ENCODE measurements around the gene DPP4.
"Not testable (repeated sequence)": the region's sequence is repeated elsewhere in the genome, so short reads cannot be mapped to it uniquely, and the experiment has no call there.

DPP4 gene

DNA sequence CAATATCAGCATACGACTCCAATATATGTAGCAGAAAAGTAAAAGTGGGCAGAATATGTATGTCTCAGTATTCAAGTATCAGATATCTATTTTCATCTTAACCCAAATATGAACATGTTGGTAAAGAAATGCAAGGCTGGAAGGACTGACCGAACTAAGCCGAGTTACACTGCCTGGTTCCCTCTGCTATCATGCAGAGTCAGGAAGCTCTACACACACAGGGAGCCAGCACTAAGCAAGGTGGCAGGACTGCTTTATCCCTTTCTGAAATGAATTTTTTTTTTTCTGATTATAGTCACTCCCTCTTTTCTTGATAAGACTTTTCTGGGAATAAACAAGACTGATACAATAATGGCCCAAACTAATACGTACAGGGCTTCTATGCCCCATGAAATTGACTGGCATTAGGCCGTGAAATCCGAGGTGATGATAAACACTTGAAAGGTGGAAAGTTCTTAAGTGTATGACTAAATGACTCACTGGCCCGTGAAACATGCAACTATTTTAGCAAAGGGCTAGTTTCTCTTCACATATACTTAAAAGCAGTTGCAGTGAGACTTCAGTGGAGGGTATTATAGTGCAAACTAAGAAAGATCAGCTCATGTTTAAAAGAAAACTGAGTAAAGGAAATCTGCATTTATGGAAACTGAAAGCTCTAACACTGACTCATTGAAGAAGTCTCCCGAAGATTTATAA is 14.9 kb downstream of the DPP4 start:
- Histone ChIP-seq H3K9me3 (ENCODE audit: control extremely low read depth in 1 of 5, control insufficient read depth in 4 of 5, insufficient read depth in 2 of 5, low read depth in 1 of 5, low read length in 4 of 5) (peaks cover 0 to 14% (median 0%) of the 10 kb centered on the region in 5 experiments), H3K27ac (ENCODE audit: insufficient read depth in 1 of 2, low read depth in 1 of 2, low read length in 2 of 2, poor library complexity in 1 of 2, severe bottlenecking in 2 of 2) (no peak overlapping the region), H3K4me3 (ENCODE audit: control insufficient read depth in 1 of 7, extremely low read depth in 1 of 7, insufficient read depth in 4 of 7, low read depth in 2 of 7, low read length in 6 of 7) (no peak overlapping the region), H3K36me3 (ENCODE audit: control insufficient read depth in 4 of 4, insufficient read depth in 4 of 4, low read length in 3 of 4) (no peaks in the 10 kb centered on the region), H3K4me1 (ENCODE audit: control extremely low read depth in 1 of 4, control insufficient read depth in 4 of 4, insufficient read depth in 4 of 4, low read length in 3 of 4) (no peaks in the 10 kb centered on the region), H3K27me3 (replicated peaks in 2 of 5; ENCODE audit: control insufficient read depth in 4 of 5, insufficient read depth in 5 of 5, low read length in 4 of 5) (no peaks in the 10 kb centered on the region)
- ChIA-PET CTCF (interaction anchor here (1.1 to 2.1 kb wide), 2 partner anchors 10 to 67 kb away, joined by 3 to 7 read pairs; no protein-coding TSS in a partner anchor), POLR2A (no interaction called here)
- no peak for DNase-seq
- WGBS (ENCODE audit: insufficient coverage) = 100% methylated on average over 3 of the region's 8 CpGs

DNA sequence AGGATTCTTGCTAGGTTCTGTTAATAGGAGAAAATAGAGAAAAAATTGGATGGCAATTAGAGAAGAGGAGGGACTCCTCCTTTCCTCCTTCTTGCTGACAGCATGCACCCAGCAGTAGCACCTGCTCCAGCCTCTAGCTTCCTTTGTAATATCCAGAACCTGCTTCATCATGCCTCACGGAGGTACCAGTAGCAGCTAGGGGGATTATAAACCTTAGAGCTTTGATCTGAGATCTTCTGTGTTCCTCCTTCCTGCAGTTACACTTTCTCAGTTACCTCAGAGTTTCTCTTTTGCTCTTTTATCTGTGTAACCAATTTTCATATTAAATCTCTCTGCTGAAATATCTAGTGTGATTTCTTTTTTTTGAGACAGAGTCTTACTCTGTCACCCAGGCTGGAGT is 16.6 kb downstream of the DPP4 start:
- Histone ChIP-seq H3K4me1 (ENCODE audit: control extremely low read depth in 1 of 4, control insufficient read depth in 4 of 4, insufficient read depth in 4 of 4, low read length in 3 of 4) (no peaks in the 10 kb centered on the region), H3K36me3 (ENCODE audit: control insufficient read depth in 4 of 4, insufficient read depth in 4 of 4, low read length in 3 of 4) (no peaks in the 10 kb centered on the region), H3K27ac (ENCODE audit: insufficient read depth in 1 of 2, low read depth in 1 of 2, low read length in 2 of 2, poor library complexity in 1 of 2, severe bottlenecking in 2 of 2) (no peak overlapping the region), H3K9me3 (ENCODE audit: control extremely low read depth in 1 of 5, control insufficient read depth in 4 of 5, insufficient read depth in 2 of 5, low read depth in 1 of 5, low read length in 4 of 5) (peaks cover 0 to 14% (median 0%) of the 10 kb centered on the region in 5 experiments), H3K4me3 (ENCODE audit: control insufficient read depth in 1 of 7, extremely low read depth in 1 of 7, insufficient read depth in 4 of 7, low read depth in 2 of 7, low read length in 6 of 7) (no peak overlapping the region), H3K27me3 (replicated peaks in 2 of 5; ENCODE audit: control insufficient read depth in 4 of 5, insufficient read depth in 5 of 5, low read length in 4 of 5) (no peaks in the 10 kb centered on the region)
- CTCF ChIA-PET = no interaction called here
- no CpG with 5 or more reads among the region's 1 CpG for WGBS (ENCODE audit: insufficient coverage)
- DNase-seq = no peak
- POLR2A ChIA-PET = no interaction called here

DNA sequence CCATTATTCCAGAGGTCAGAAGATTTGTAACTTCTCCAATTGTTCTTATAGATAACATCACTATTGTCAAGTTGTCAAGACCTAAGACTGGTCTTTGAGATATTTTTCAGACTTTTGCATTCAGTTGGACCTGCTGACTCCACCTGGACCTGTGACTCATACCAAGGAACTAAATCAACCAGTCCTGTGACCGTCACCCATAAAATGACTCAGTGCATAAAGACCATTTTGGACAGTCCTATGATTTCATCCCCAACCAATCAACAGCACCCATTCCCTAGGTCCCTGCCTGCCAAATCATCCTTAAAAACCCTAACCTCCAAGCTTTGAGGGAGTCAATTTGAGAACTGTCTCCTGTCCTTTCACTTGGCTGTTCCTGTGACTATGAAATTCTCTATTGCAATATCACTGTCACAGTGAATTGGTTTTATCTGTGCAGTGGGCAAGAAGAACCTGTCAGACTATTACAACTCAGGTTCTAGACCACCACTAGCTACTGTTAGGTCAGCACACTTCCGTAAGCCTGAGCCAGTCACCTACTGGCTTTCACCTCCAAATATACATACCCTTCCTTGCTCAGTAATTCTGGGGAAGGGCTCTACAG is 17.1 kb downstream of the DPP4 start:
- 100% methylated on average over 1 of the region's 2 CpGs for WGBS (ENCODE audit: insufficient coverage)
- POLR2A ChIA-PET = no interaction called here
- peaks cover 0 to 14% (median 0%) of the 10 kb centered on the region in 5 experiments for H3K9me3 ChIP-seq (ENCODE audit: control extremely low read depth in 1 of 5, control insufficient read depth in 4 of 5, insufficient read depth in 2 of 5, low read depth in 1 of 5, low read length in 4 of 5)

DNA sequence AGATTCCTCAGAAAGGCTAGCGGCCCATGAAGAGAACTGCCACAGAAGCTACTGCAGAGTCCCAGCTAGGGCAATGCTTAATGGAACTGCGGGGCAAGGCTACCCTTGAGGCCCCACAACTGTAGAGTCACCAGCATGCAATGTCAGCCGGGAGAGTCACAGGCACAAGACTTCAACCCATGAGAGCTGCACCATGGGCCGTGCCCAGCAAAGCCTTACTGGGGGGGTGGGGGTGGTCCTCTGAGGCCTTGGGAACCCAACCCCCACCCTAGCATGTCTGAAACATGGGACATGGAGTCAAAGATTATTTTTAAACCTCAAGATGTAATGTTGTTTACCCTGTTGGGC is 20.2 kb downstream of the DPP4 start:
- H3K9me3 ChIP-seq (ENCODE audit: control extremely low read depth in 1 of 5, control insufficient read depth in 4 of 5, insufficient read depth in 2 of 5, low read depth in 1 of 5, low read length in 4 of 5) = peaks cover 0 to 14% (median 0%) of the 10 kb centered on the region in 5 experiments
- WGBS (ENCODE audit: insufficient coverage) = 100% methylated on average over 2 of the region's 4 CpGs
- ChIA-PET POLR2A (no interaction called here), CTCF (interaction anchor here (1.0 kb wide), 1 partner anchor 108 kb away, joined by 3 read pairs; no protein-coding TSS in a partner anchor)
- H3K4me1 ChIP-seq (ENCODE audit: control extremely low read depth in 1 of 4, control insufficient read depth in 4 of 4, insufficient read depth in 4 of 4, low read length in 3 of 4) = no peaks in the 10 kb centered on the region
- H3K27me3 ChIP-seq (replicated peaks in 2 of 5; ENCODE audit: control insufficient read depth in 4 of 5, insufficient read depth in 5 of 5, low read length in 4 of 5) = no peaks in the 10 kb centered on the region
- no peak for DNase-seq
- H3K27ac ChIP-seq (ENCODE audit: insufficient read depth in 1 of 2, low read depth in 1 of 2, low read length in 2 of 2, poor library complexity in 1 of 2, severe bottlenecking in 2 of 2) = no peak overlapping the region
- no peak overlapping the region for H3K4me3 ChIP-seq (ENCODE audit: control insufficient read depth in 1 of 7, extremely low read depth in 1 of 7, insufficient read depth in 4 of 7, low read depth in 2 of 7, low read length in 6 of 7)
- no peaks in the 10 kb centered on the region for H3K36me3 ChIP-seq (ENCODE audit: control insufficient read depth in 4 of 4, insufficient read depth in 4 of 4, low read length in 3 of 4)

More for the DNA sequence above, 17.1 kb downstream of the DPP4 start:
- Histone ChIP-seq H3K27ac (ENCODE audit: insufficient read depth in 1 of 2, low read depth in 1 of 2, low read length in 2 of 2, poor library complexity in 1 of 2, severe bottlenecking in 2 of 2) (no peak overlapping the region), H3K4me1 (ENCODE audit: control extremely low read depth in 1 of 4, control insufficient read depth in 4 of 4, insufficient read depth in 4 of 4, low read length in 3 of 4) (no peaks in the 10 kb centered on the region), H3K4me3 (ENCODE audit: control insufficient read depth in 1 of 7, extremely low read depth in 1 of 7, insufficient read depth in 4 of 7, low read depth in 2 of 7, low read length in 6 of 7) (no peak overlapping the region), H3K36me3 (ENCODE audit: control insufficient read depth in 4 of 4, insufficient read depth in 4 of 4, low read length in 3 of 4) (no peaks in the 10 kb centered on the region), H3K27me3 (replicated peaks in 2 of 5; ENCODE audit: control insufficient read depth in 4 of 5, insufficient read depth in 5 of 5, low read length in 4 of 5) (no peaks in the 10 kb centered on the region)
- DNase-seq = no peak
- CTCF ChIA-PET = interaction anchor here (1.8 kb wide), 1 partner anchor 10 kb away, joined by 8 read pairs; no protein-coding TSS in a partner anchor

DNA sequence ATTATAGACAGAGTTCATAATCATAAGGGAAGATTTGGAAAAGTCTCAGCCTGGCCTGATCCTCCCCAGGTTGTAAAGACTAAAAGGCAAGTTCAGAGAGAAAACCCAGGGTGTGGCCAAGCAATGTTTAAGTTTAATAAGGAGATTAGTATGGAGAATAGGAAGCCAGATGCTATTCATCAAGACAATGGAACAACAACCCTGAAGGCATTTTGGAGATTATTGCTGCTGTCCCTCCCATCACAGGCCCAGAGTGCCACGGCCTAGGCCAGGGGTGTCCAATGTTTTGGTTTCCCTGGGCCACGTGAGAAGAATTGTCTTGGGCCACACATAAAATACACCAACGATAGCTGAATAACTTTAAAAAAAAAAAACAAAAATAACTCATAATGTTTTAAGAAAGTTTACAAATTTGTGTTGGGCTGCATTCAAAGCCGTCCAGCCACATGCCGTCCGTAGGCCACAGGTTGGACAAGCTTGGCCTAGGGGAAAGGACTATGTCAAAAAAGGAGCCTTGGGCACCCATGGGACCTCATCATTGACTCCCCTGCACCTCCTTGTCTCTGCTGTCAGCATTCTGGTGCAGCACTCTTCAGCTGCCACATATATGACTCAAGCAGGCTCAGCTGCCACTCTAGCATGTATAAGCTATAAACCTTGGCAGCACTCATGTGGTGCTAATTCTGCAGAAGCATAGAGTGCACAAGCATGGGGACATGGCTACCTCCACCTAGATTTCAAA is 20.8 kb downstream of the DPP4 start:
- WGBS (ENCODE audit: insufficient coverage) = 100% methylated on average over 4 of the region's 6 CpGs
- no peaks in the 10 kb centered on the region for H3K36me3 ChIP-seq (ENCODE audit: control insufficient read depth in 4 of 4, insufficient read depth in 4 of 4, low read length in 3 of 4)
- CTCF ChIA-PET = interaction anchor here (1.0 kb wide), 1 partner anchor 107 kb away, joined by 3 read pairs; no protein-coding TSS in a partner anchor
- H3K9me3 ChIP-seq (ENCODE audit: control extremely low read depth in 1 of 5, control insufficient read depth in 4 of 5, insufficient read depth in 2 of 5, low read depth in 1 of 5, low read length in 4 of 5) = peaks cover 0 to 14% (median 0%) of the 10 kb centered on the region in 5 experiments
- H3K4me3 ChIP-seq (ENCODE audit: control insufficient read depth in 1 of 7, extremely low read depth in 1 of 7, insufficient read depth in 4 of 7, low read depth in 2 of 7, low read length in 6 of 7) = no peak overlapping the region
- POLR2A ChIA-PET = no interaction called here
- no peak for DNase-seq
- H3K27ac ChIP-seq (ENCODE audit: insufficient read depth in 1 of 2, low read depth in 1 of 2, low read length in 2 of 2, poor library complexity in 1 of 2, severe bottlenecking in 2 of 2) = no peak overlapping the region
- no peaks in the 10 kb centered on the region for H3K4me1 ChIP-seq (ENCODE audit: control extremely low read depth in 1 of 4, control insufficient read depth in 4 of 4, insufficient read depth in 4 of 4, low read length in 3 of 4)
- no peaks in the 10 kb centered on the region for H3K27me3 ChIP-seq (replicated peaks in 2 of 5; ENCODE audit: control insufficient read depth in 4 of 5, insufficient read depth in 5 of 5, low read length in 4 of 5)

DNA sequence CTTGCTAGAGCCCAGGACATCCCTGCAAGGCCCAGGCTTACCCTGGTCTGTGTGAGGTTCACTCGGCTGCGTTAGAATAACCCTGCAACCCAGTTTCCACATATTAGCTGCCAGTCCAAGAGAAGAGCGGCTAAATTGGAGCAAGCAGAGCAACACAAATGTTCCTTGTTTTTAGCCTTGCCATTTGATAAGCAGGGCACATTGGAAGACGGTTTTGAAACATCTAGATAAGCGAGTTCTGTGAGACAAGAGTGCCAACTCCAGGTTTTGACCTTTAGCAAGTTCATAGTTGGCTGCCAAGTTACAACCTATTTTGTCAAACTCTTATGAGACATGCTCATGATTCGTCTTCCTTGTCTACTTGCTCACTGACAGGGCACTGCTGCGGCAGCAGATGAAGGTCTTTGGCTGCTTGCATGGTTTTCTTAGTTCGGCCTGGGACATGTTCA is 23.5 kb downstream of the DPP4 start:
- no peaks in the 10 kb centered on the region for H3K27me3 ChIP-seq (replicated peaks in 2 of 5; ENCODE audit: control insufficient read depth in 4 of 5, insufficient read depth in 5 of 5, low read length in 4 of 5)
- ChIA-PET POLR2A (no interaction called here), CTCF (interaction anchor here (1.5 kb wide), 1 partner anchor 14 kb away, joined by 4 read pairs; no protein-coding TSS in a partner anchor)
- H3K4me1 ChIP-seq (ENCODE audit: control extremely low read depth in 1 of 4, control insufficient read depth in 4 of 4, insufficient read depth in 4 of 4, low read length in 3 of 4) = no peaks in the 10 kb centered on the region
- no peaks in the 10 kb centered on the region for H3K36me3 ChIP-seq (ENCODE audit: control insufficient read depth in 4 of 4, insufficient read depth in 4 of 4, low read length in 3 of 4)
- WGBS (ENCODE audit: insufficient coverage) = 99% methylated on average over 7 of the region's 8 CpGs
- no peak overlapping the region for H3K27ac ChIP-seq (ENCODE audit: insufficient read depth in 1 of 2, low read depth in 1 of 2, low read length in 2 of 2, poor library complexity in 1 of 2, severe bottlenecking in 2 of 2)
- H3K4me3 ChIP-seq (ENCODE audit: control insufficient read depth in 1 of 7, extremely low read depth in 1 of 7, insufficient read depth in 4 of 7, low read depth in 2 of 7, low read length in 6 of 7) = no peak overlapping the region
- H3K9me3 ChIP-seq (ENCODE audit: control extremely low read depth in 1 of 5, control insufficient read depth in 4 of 5, insufficient read depth in 2 of 5, low read depth in 1 of 5, low read length in 4 of 5) = no peaks in the 10 kb centered on the region
- DNase-seq = no peak

DNA sequence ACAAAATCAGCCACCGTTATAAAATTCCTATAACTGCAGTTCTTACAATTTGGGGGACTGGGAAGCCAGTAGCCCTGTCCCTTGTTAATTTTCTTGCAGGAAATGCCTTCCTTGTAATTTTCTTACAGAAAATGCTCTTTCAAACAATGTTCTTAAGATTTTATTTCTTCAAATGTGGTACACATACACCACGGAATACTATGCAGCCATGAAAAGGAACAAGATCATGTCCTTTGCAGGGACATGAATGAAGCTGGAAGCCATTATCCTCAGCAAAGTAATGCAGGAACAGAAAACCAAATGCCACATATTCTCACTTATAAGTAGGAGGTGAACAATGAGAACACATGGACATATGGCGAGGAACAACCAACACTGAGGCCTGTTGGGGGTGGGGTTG is 24.9 kb downstream of the DPP4 start:
- H3K27ac ChIP-seq (ENCODE audit: insufficient read depth in 1 of 2, low read depth in 1 of 2, low read length in 2 of 2, poor library complexity in 1 of 2, severe bottlenecking in 2 of 2); H3K36me3 ChIP-seq (ENCODE audit: control insufficient read depth in 4 of 4, insufficient read depth in 4 of 4, low read length in 3 of 4); DNase-seq; H3K27me3 ChIP-seq (replicated peaks in 2 of 5; ENCODE audit: control insufficient read depth in 4 of 5, insufficient read depth in 5 of 5, low read length in 4 of 5); H3K4me1 ChIP-seq (ENCODE audit: control extremely low read depth in 1 of 4, control insufficient read depth in 4 of 4, insufficient read depth in 4 of 4, low read length in 3 of 4); H3K4me3 ChIP-seq (ENCODE audit: control insufficient read depth in 1 of 7, extremely low read depth in 1 of 7, insufficient read depth in 4 of 7, low read depth in 2 of 7, low read length in 6 of 7); H3K9me3 ChIP-seq (ENCODE audit: control extremely low read depth in 1 of 5, control insufficient read depth in 4 of 5, insufficient read depth in 2 of 5, low read depth in 1 of 5, low read length in 4 of 5); POLR2A ChIA-PET; CTCF ChIA-PET: not testable (repeated sequence)
- WGBS (ENCODE audit: insufficient coverage) = 100% methylated on average over 2 of the region's 3 CpGs
